Measurements from ENCODE around the gene PABPC3. TPM values are rescaled to one million over a fixed set of nuclear protein-coding genes. Genes with fewer than 3 reads are reported as not detected.

Gene PABPC3
- total and polyA plus RNA-seq, 2 of the 4 experiments (the other 2 are of a cell fraction) = 0.15 to 0.18 TPM

DNA sequence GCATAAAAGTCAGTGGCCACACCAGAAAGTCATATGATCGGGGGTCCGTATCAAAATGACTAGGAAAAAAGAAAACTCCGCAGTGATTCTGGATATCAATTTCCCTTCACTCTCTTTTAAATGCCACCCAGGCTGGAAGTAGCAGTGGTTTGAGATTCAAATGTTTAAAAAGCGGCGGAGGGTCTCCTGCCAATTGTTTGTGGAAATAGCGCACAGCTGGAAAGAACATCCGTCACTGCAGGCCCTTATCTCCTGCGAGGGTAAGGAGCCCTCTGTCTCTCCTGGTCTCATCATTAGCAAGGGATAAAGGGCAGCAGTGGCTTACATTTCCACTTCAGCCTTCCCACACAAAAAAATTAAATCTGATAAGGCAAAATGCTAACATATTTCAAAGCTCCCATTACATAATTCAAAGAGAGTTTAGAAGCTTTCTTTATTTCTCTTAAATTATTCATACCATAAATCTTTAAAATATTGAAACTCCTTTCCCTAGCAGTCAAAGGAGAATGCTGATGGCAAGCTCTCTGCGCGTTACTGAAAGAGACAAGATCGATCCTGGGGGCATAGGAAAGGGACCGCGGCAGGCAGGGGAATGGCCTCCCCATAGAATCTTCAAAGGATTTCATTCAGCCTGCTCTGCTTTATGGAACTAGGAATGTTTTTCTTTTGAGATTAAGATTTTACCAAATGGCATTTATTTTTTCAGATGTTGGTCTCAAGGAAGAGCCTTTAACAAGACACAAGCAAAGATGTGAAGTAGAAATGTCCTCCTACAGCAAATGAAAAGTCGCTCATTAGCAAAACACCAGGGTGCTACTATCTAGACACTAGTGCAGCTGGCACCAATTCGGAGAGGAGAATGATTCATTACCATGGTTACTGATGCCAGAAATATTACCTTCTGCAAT, 41.2 kb downstream of the PABPC3 start:
- Histone ChIP-seq H4K5ac (ENCODE audit: low read depth, low read length) (no peak overlapping the region), H2AK5ac (ENCODE audit: low read depth, low read length) (no peak overlapping the region), H3K36me3 (ENCODE audit: control insufficient read depth, insufficient read depth, low read length) (no peaks in the 10 kb centered on the region), H2AFZ (replicated peaks; ENCODE audit: low read length, poor library complexity) (no peak overlapping the region), H3K4me3 (ENCODE audit: insufficient read depth, low read depth, low read length) (no peak overlapping the region), H4K8ac (ENCODE audit: low read depth in 2 of 2, low read length in 2 of 2) (no peak overlapping the region), H3K9me3 (ENCODE audit: control insufficient read depth, insufficient read depth, low read length) (no peaks in the 10 kb centered on the region), H4K20me1 (ENCODE audit: insufficient read depth, low read length) (no peaks in the 10 kb centered on the region), H2BK20ac (ENCODE audit: low read depth, low read length) (no peak overlapping the region), H2AK9ac (replicated peaks; ENCODE audit: low read depth, low read length, poor library complexity) (no peak overlapping the region), H3K79me1 (ENCODE audit: low read depth in 1 of 2, low read length in 2 of 2) (no peaks in the 10 kb centered on the region), H3K18ac (ENCODE audit: low read depth, low read length) (no peak overlapping the region), H2BK15ac (ENCODE audit: low read depth, low read length) (no peak overlapping the region), H2BK120ac (ENCODE audit: low read depth, low read length) (no peak overlapping the region), H3K23ac (ENCODE audit: low read depth, low read length) (no peak overlapping the region), H3K4ac (ENCODE audit: low read depth, low read length) (no peak overlapping the region), H4K91ac (ENCODE audit: insufficient read depth, low read depth, low read length) (no peak overlapping the region), H2BK5ac (ENCODE audit: low read depth, low read length, poor library complexity, severe bottlenecking) (no peak overlapping the region), H3K9me1 (ENCODE audit: insufficient read depth, low read length) (no peaks in the 10 kb centered on the region), H3K9ac (ENCODE audit: low read depth, low read length) (no peak overlapping the region), H3K4me1 (ENCODE audit: control insufficient read depth, insufficient read depth, low read length) (no peaks in the 10 kb centered on the region), H3K27ac (ENCODE audit: insufficient read depth, low read length) (no peak overlapping the region), H3K56ac (ENCODE audit: extremely low read depth, insufficient read depth, low read length) (no peak overlapping the region), H3K27me3 (ENCODE audit: control insufficient read depth, insufficient read depth, low read length) (peaks cover 8% of the 10 kb centered on the region), H3K14ac (replicated peaks; ENCODE audit: low read depth, low read length) (no peak overlapping the region), H3K4me2 (ENCODE audit: low read depth, low read length) (no peak overlapping the region)
- no CpG with 5 or more reads among the region's 15 CpGs for WGBS, 2 experiments (ENCODE audit: extremely low coverage in 2 of 2, insufficient read length in 1 of 2)
- intact Hi-C loops (cut with micrococcal nuclease) = no loop called here
- no peak for DNase-seq
- POLR2A ChIA-PET (ENCODE audit: unreplicated experiment) = no interaction called here
- in situ Hi-C loops (cut with MboI; ENCODE audit: low sequenced_read_pairs) = no loop called here
- dilution Hi-C loops (cut with HindIII; ENCODE audit: low sequenced_read_pairs, unreplicated experiment) = no loop called here
- no peak for ATAC-seq (ENCODE audit: low read depth)
- TF ChIP-seq CHD1 (IDR thresholded peaks at IDR 0.05; ENCODE audit: low read depth, low read length) (no peak), RFX5 (IDR thresholded peaks at IDR 0.05; ENCODE audit: low read depth, low read length) (no peak), RAD21 (IDR thresholded peaks at IDR 0.05; ENCODE audit: low read length) (no peak)
- TF ChIP-seq, protein P1, sequence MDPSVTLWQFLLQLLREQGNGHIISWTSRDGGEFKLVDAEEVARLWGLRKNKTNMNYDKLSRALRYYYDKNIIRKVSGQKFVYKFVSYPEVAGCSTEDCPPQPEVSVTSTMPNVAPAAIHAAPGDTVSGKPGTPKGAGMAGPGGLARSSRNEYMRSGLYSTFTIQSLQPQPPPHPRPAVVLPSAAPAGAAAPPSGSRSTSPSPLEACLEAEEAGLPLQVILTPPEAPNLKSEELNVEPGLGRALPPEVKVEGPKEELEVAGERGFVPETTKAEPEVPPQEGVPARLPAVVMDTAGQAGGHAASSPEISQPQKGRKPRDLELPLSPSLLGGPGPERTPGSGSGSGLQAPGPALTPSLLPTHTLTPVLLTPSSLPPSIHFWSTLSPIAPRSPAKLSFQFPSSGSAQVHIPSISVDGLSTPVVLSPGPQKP (IDR thresholded peaks at IDR 0.05; ENCODE audit: borderline replicate concordance, low read depth, low read length) = no peak
- no TSS peak for BruUV-seq (replicated peaks)
- CTCF ChIA-PET = no interaction called here

Data from IMR-90 (cell line).